Activated T-helper 1 cell treated with anti-CD3 and anti-CD28 coated beads, Interleukin-12 subunit alpha, Interleukin-12 subunit beta, Interleukin-2, Interleukin-4 antibody, amounts not matched to agents 30 ng/mL and 10 ng/mL and 1 ng/mL, durations not matched to agents 14 hours and 24 hours and 36 hours (primary cell): Measurements from ENCODE around the gene HTRA2. TPM values are rescaled to one million over a fixed set of nuclear protein-coding genes. Genes with fewer than 3 reads are reported as not detected.

Experiments
- DNase-seq: peaks from one replicate; pipeline ENCODE4 v3.0.0; 2021; ENCODE audit warnings: low spot score
- H3K27ac Mint-ChIP-seq: one replicate; pipeline ENCODE4 v1.8.0; 2021; ENCODE audit warnings: mild to moderate bottlenecking, mixed read lengths
- H3K27me3 Mint-ChIP-seq: one replicate; pipeline ENCODE4 v1.8.0; 2022; ENCODE audit warnings: mild to moderate bottlenecking, moderate library complexity, mixed read lengths; ENCODE audit not compliant: insufficient read depth
- H3K36me3 Mint-ChIP-seq: one replicate; pipeline ENCODE4 v1.8.0; 2021; ENCODE audit warnings: low read depth, mixed read lengths
- H3K4me1 Mint-ChIP-seq: one replicate; pipeline ENCODE4 v1.8.0; 2021; ENCODE audit warnings: low read depth, mixed read lengths
- H3K4me3 Mint-ChIP-seq: one replicate; pipeline ENCODE4 v1.8.0; 2021; ENCODE audit warnings: mild to moderate bottlenecking, moderate library complexity, mixed read lengths
- H3K9me3 Mint-ChIP-seq: one replicate; pipeline ENCODE4 v1.8.0; 2021; ENCODE audit warnings: mixed read lengths
- intact Hi-C: fragments of 100-400 bp; cut with micrococcal nuclease; formaldehyde crosslinking; loops from one replicate; pipeline ENCODE4 v1.15.1; 2024
- total RNA-seq: library from RNA; stranded (reverse); gene quantifications from 2 replicates; pipeline ENCODE4 v1.2.3, GENCODE V29; 2022

Gene HTRA2
- total RNA-seq, 1 donor from 2014 or later: 57.3 TPM

- Mint-ChIP-seq H3K27ac (no peak overlapping the region), H3K36me3 (peaks cover 45% of the 10 kb centered on the region), H3K4me3 (no peak overlapping the region), H3K4me1 (peaks cover 26% of the 10 kb centered on the region), H3K9me3 (no peaks in the 10 kb centered on the region), H3K27me3 (peaks cover 22% of the 10 kb centered on the region)
- DNase-seq: no peak
- intact Hi-C loops: no loop called here
Measured at GRCh38 chr2:74495440-74495839, 34.3 kb upstream of the HTRA2 start.

GRCh38 chr2:74496997-74497776 is 32.5 kb upstream of the HTRA2 start:
- Mint-ChIP-seq H3K27ac (peak overlapping the region; percentile 52), H3K36me3 (peaks cover 43% of the 10 kb centered on the region), H3K27me3 (peaks cover 38% of the 10 kb centered on the region), H3K9me3 (no peaks in the 10 kb centered on the region), H3K4me1 (peaks cover 35% of the 10 kb centered on the region), H3K4me3 (peak overlapping the region; percentile 93)
- no peak for DNase-seq
- intact Hi-C loops: no loop called here

DNA sequence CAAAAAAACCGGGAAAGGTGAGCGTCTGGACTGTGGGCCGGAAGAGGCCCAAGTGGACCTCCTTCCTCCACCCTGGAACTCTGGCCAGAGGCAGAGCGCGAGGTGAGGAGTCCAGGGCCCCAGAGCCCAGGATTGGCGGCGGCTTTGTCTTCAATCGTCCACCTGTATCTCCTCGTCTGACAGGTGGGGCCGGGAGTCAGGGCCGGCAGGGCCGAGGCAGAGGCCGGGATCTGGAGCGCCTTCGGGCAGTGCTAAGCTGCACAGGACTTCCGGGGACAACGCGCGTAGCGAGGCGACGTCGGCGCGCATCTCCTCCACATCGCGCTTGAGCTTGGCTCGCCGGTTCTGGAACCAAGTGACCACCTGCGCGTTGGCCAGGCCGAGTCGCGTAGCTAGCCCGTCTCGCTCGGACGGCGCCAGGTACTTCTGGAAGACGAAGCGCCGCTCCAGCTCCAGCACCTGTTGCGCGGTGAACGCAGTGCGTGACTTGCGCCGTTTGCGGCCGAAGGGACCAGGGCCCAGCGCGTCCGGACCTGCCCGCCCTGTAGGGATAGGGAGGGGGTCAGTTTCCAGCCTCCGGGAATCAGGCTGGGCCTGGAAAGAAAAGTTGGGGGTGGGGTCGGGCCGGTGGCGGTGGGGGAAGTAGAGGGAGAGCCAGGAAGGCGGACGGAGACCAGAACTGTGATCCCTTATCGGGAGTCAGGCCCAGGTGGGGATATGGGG is 31.8 kb upstream of the HTRA2 start:
- DNase-seq: no peak
- intact Hi-C loops: loop anchor here (1.0 kb wide), 4 partner anchors 9 to 31 kb away; partner anchors contain the start of genes AUP1, HTRA2, PCGF1 and TLX2
- Mint-ChIP-seq H3K27ac (peak overlapping the region; percentile 85), H3K36me3 (peaks cover 42% of the 10 kb centered on the region), H3K4me3 (peak overlapping the region; percentile 93), H3K9me3 (no peaks in the 10 kb centered on the region), H3K27me3 (peaks cover 44% of the 10 kb centered on the region), H3K4me1 (peaks cover 42% of the 10 kb centered on the region)

DNA sequence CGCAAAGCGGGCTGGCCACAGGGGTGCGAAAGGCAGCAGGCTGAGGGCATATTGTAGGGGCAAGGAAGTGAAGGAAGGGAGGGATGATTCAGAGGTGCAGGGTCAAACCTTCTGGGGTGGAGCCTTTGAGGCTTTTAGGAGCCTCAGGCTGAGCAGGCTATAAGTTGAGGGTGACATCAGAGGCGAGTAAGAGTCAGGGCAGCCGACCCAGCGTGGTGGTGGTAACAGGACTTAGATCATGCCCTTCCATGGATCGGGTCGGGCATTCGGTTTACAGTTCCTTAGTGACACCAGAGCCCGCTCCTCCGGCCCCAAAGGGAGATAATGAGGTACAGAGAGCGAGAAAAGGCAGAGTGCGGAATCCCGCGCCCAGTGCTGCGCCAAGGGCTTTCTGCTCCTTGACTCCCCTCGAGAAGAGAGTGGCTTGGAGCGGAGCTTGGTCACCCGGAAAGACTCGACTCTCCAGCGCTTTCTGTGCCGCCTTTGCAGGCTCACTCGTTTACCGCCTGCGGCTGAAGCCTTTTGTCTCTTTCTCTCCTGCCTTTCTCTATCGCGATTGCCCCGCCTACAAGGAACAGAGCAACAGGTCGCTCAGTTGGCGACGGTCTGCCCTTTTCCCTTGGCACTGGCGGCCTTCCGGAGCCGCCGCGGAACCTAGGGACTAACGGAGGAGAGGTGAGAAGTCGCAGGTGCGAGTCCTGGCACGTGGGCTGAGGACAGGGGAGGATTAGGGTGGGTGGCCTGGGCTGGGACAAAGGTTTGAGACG is 31.1 kb upstream of the HTRA2 start:
- peaks cover 38% of the 10 kb centered on the region for H3K36me3 Mint-ChIP-seq
- no peak for DNase-seq
- peak overlapping the region; percentile 85 for H3K27ac Mint-ChIP-seq
- H3K9me3 Mint-ChIP-seq: no peaks in the 10 kb centered on the region
- H3K4me3 Mint-ChIP-seq: peak overlapping the region; percentile 93
- H3K4me1 Mint-ChIP-seq: peaks cover 48% of the 10 kb centered on the region
- intact Hi-C loops: loop anchor here (1.0 kb wide), 4 partner anchors 9 to 31 kb away; partner anchors contain the start of genes AUP1, HTRA2, PCGF1 and TLX2
- H3K27me3 Mint-ChIP-seq: peaks cover 44% of the 10 kb centered on the region

GRCh38 chr2:74499267-74499939 is 30.3 kb upstream of the HTRA2 start, which contains the start of gene LBX2:
LBX2 (minus strand) TSS chr2:74499603; CDS start chr2:74499537, 66 bp downstream.
- Mint-ChIP-seq H3K4me1 (peaks cover 50% of the 10 kb centered on the region), H3K27me3 (peaks cover 46% of the 10 kb centered on the region), H3K27ac (peak within 1 kb of the TSS; percentile 85), H3K4me3 (peak within 1 kb of the TSS; percentile 93), H3K9me3 (no peaks in the 10 kb centered on the region), H3K36me3 (peaks cover 32% of the 10 kb centered on the region)
- DNase-seq: no peak
- intact Hi-C loops: no loop called here

DNA sequence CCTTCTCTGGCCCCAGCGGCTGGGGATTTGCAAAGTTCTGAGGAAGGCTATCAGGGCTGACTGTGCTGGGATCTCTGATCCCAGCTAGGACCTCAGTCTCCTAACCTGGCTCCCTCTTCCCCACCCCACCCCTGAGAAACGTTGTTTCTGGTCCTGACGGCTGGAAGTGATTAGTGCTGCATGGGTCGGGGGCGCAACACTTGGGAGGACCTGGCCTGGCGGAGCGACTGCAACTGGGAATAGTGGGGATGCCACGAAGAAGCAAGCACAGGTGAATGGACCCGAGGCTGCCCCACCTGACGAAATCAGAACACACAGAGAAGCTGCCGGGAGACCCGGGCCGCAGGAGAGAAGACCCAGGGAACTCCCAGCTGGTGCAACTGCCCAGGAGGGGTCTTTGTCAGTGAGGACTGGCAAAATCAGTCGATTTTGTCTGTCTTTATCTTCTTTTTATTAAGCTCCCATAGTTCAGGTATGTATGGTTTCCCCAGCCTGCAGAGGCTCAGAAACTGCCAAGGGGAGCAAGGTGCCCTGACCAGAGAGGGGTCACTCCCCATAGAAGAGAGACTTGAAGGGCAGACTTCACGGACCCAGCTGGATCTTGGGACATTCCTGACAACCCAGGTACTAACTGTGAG is 29.7 kb upstream of the HTRA2 start:
- Mint-ChIP-seq H3K27me3 (peaks cover 46% of the 10 kb centered on the region), H3K27ac (no peak overlapping the region), H3K36me3 (peaks cover 38% of the 10 kb centered on the region), H3K9me3 (no peaks in the 10 kb centered on the region), H3K4me1 (peaks cover 57% of the 10 kb centered on the region), H3K4me3 (peak overlapping the region; percentile 26)
- intact Hi-C loops: no loop called here
- DNase-seq: no peak

DNA sequence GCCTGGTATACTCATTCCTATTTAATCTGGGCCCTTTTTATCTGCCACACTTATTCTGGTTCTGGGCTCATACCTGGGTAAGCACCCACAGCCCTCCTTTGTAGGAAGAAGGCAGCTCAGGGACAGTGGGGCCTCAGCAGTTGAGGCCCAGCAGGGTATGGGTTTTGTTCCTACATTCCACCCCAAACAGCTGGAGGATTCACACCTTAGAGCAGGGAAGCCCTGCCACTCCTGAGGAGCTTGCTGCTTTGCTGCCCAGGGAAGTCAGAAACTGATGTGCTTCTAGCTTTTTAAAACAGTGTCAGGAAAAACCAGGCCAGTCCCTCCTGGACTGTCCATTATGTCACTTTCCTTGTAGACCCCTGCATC is 29.2 kb upstream of the HTRA2 start:
- intact Hi-C loops: no loop called here
- no peak overlapping the region for H3K27ac Mint-ChIP-seq
- no peaks in the 10 kb centered on the region for H3K9me3 Mint-ChIP-seq
- peaks cover 43% of the 10 kb centered on the region for H3K36me3 Mint-ChIP-seq
- peak overlapping the region; percentile 26 for H3K4me3 Mint-ChIP-seq
- DNase-seq: no peak
- peaks cover 62% of the 10 kb centered on the region for H3K4me1 Mint-ChIP-seq
- peaks cover 46% of the 10 kb centered on the region for H3K27me3 Mint-ChIP-seq

- intact Hi-C loops: no loop called here
- peaks cover 46% of the 10 kb centered on the region for H3K27me3 Mint-ChIP-seq
Measured at GRCh38 chr2:74501335-74502071, 28.2 kb upstream of the HTRA2 start.

DNA sequence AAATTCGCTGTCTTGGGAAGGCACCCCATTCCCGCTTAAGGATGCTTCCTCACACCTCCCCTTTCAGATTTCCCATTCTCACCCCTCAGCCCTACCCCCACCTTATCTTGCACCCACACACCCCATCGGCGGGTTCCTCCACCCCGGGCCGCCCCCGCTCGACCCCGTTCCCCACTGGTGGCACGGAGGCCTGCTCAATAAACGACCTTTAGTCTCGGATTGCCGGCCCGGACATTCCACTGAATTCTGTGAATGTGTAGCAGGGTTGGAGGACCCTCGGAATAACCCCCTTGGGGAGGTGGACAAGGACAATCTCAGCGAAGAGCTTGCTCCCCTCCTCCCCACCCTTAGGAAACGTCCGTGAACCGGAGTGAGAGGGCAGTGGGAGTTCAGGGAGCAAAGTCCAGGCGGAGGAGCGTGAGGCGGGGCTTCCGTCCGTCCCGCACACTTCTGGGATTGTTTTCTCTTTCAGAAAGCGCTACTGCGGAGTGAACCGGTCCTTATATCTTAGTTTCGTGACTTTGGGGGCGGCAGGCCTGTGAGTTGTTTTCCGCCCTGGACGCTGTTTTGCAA is 27.5 kb upstream of the HTRA2 start:
- Mint-ChIP-seq H3K36me3 (peaks cover 47% of the 10 kb centered on the region), H3K4me3 (peak overlapping the region; percentile 71), H3K4me1 (peaks cover 74% of the 10 kb centered on the region), H3K9me3 (no peaks in the 10 kb centered on the region), H3K27me3 (peaks cover 45% of the 10 kb centered on the region), H3K27ac (peak overlapping the region; percentile 26)
- intact Hi-C loops: no loop called here
- DNase-seq: no peak

More at GRCh38 chr2:74501335-74502071, 28.2 kb upstream of the HTRA2 start:
- Mint-ChIP-seq H3K36me3 (peaks cover 43% of the 10 kb centered on the region), H3K4me1 (peaks cover 68% of the 10 kb centered on the region), H3K9me3 (no peaks in the 10 kb centered on the region), H3K27ac (peak overlapping the region; percentile 26), H3K4me3 (peak overlapping the region; percentile 51)
- DNase-seq: no peak

DNA sequence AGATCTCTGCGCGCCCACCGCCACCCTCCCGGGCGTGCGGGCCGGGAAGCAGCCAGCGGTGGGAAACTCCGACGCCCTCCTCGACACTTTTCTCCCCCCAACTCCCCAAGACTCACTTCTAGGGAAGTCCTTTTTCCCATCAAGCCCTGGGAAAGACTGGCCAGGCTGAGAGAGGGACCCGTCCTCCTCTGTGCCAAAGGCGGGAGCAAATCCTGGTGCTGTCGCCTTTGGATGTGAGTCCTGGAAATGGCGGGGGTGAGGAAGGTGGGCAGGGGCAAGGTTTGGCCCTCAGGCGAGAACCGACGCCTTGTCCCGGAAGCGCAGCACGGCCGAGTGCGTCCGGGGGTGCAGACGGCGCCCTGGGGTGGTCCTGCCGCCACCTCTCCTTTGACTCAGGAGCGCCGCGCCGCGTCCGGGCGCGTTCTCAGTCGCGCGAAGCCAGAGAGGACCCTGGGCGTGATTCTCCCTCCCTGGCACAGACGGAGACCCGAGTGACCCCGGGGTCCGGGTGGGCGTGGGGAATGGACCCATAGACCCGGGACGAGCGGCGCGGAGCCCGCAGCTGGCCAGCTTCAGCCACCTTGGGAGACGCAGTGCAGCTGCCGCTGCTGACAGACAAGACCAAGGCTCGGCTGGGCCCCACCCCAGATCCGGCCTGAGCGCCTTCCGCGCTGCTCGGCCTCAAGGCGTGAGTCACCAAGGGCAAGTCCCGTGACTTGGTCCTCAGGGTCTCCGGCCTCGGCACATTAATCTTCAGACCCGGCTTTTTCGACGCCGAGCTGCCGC is 26.8 kb upstream of the HTRA2 start:
- DNase-seq: no peak
- Mint-ChIP-seq H3K27me3 (peaks cover 42% of the 10 kb centered on the region), H3K36me3 (peaks cover 44% of the 10 kb centered on the region), H3K9me3 (no peaks in the 10 kb centered on the region), H3K4me3 (peak overlapping the region; percentile 71), H3K4me1 (peaks cover 75% of the 10 kb centered on the region), H3K27ac (peak overlapping the region; percentile 23)
- intact Hi-C loops: no loop called here
